Measurements from ENCODE around the gene AK5. TPM values are rescaled to one million over a fixed set of nuclear protein-coding genes. Genes with fewer than 3 reads are reported as not detected.

Gene AK5
- total and polyA plus RNA-seq, 11 donors: 0.14 to 0.91 (median 0.40) TPM; not detected in 2

DNA sequence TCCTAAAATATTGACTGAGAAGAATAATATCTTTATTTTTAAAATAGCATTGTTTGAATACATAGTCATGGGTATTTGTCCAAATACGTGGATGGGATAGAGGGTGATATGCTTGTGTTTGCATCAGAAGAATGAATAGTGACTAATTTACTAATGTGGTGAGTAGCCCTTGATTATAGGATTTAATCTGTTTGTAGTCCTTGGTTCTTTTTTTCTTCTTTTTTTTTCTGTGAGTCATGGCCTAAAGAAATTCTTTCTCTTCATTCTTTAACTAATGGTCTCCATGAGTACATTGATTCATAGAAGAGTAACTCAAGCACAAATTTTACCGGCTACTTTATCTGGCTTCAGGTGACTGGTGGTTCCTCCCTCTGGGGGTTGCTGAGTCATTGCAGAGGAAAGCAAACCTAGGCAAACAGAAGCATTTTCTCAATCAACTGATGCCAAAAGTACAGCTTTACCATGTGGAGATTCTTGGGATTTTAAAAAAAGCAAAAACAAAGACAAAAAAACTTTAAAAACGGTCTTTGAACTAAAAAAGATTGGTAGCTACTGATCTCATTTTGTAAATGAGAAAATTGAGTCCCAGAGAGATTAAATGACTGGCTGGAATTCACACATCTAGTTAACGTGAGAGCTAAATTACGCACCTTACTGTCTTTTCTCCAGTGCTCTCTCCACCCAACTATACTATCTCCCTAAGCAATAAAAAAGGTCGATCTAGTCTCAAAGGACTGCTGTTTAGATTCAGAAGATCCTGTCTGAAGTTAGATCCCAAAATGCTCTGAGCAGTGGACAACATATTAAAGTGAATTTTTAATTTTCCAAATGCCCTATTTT lies 40.5 kb downstream of the AK5 start:
- intact Hi-C loops (cut with DNase I): no loop called here
- H3K9me3 ChIP-seq: no peaks in the 10 kb centered on the region
- no peaks in the 10 kb centered on the region for H3K27me3 ChIP-seq
- ATAC-seq (no peak), DNase-seq (no peak)
- no peaks in the 10 kb centered on the region for H3K4me1 ChIP-seq
- TF ChIP-seq, protein P1, sequence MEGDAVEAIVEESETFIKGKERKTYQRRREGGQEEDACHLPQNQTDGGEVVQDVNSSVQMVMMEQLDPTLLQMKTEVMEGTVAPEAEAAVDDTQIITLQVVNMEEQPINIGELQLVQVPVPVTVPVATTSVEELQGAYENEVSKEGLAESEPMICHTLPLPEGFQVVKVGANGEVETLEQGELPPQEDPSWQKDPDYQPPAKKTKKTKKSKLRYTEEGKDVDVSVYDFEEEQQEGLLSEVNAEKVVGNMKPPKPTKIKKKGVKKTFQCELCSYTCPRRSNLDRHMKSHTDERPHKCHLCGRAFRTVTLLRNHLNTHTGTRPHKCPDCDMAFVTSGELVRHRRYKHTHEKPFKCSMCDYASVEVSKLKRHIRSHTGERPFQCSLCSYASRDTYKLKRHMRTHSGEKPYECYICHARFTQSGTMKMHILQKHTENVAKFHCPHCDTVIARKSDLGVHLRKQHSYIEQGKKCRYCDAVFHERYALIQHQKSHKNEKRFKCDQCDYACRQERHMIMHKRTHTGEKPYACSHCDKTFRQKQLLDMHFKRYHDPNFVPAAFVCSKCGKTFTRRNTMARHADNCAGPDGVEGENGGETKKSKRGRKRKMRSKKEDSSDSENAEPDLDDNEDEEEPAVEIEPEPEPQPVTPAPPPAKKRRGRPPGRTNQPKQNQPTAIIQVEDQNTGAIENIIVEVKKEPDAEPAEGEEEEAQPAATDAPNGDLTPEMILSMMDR (IDR thresholded peaks at IDR 0.05): no peak
- no peak for TF ChIP-seq POLR2A (IDR thresholded peaks at IDR 0.05)
- no peaks in the 10 kb centered on the region for H3K36me3 ChIP-seq
- H3K27ac ChIP-seq: no peak overlapping the region
- WGBS, 4 donors: 49 to 60% (median 54%) methylated on average over 6 of the region's 6 CpGs
- H3K4me3 ChIP-seq: no peak overlapping the region

DNA sequence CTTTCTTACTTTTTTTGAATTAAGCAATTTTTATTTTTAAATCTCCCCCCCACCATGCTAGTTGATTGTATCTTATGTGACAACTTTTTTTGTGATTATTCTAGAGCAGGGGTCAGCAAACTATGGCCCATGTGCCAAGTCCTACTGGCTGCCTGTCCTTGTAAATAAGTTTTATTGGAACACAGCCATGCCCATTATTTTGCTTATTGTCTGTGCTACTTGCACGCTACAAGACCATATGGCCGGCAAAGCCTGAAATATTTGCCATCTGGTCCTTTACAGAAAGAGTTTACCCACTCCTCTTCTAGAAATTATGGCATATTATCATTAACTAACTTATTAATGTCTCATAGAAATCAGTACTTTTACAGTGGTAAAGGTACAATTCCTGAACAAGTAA lies 51.7 kb downstream of the AK5 start:
- Histone ChIP-seq H3K36me3 (no peaks in the 10 kb centered on the region), H3K4me1 (no peaks in the 10 kb centered on the region), H3K4me3 (no peak overlapping the region), H3K9me3 (peaks cover 0 to 6% (median 0%) of the 10 kb centered on the region in 12 donors), H3K27ac (no peak overlapping the region), H3K27me3 (peaks cover 0 to 3% (median 0%) of the 10 kb centered on the region in 9 donors)
- TF ChIP-seq POLR2A (IDR thresholded peaks at IDR 0.05): no peak
- TF ChIP-seq, protein P1 (IDR thresholded peaks at IDR 0.05): no peak
- intact Hi-C loops (cut with DNase I): no loop called here
- ATAC-seq (no peak), DNase-seq (no peak)
- WGBS, 4 donors: 89 to 98% (median 95%) methylated on average over 2 of the region's 2 CpGs

- DNase-seq (no peak), ATAC-seq (no peak)
- H3K4me3 ChIP-seq: no peak overlapping the region
- H3K27ac ChIP-seq: no peak overlapping the region
- peaks cover 0 to 6% (median 0%) of the 10 kb centered on the region in 12 donors for H3K9me3 ChIP-seq
- no peak for TF ChIP-seq POLR2A (IDR thresholded peaks at IDR 0.05)
- TF ChIP-seq, protein P1 (IDR thresholded peaks at IDR 0.05): no peak
- no peaks in the 10 kb centered on the region for H3K36me3 ChIP-seq
- no peaks in the 10 kb centered on the region for H3K4me1 ChIP-seq
- peaks cover 0 to 3% (median 0%) of the 10 kb centered on the region in 9 donors for H3K27me3 ChIP-seq
- intact Hi-C loops (cut with DNase I): no loop called here
Measured at GRCh38 chr1:77336729-77337128, 54.9 kb downstream of the AK5 start.

GRCh38 chr1:77339326-77339725 lies 57.5 kb downstream of the AK5 start:
- TF ChIP-seq, protein P1 (IDR thresholded peaks at IDR 0.05): no peak
- TF ChIP-seq POLR2A (IDR thresholded peaks at IDR 0.05): no peak
- 85 to 94% (median 88%) methylated on average over 1 of the region's 1 CpG for WGBS, 4 donors

More at GRCh38 chr1:77339326-77339725, 57.5 kb downstream of the AK5 start:
- intact Hi-C loops (cut with DNase I): no loop called here
- Histone ChIP-seq H3K9me3 (peaks cover 0 to 4% (median 0%) of the 10 kb centered on the region in 12 donors), H3K4me3 (no peak overlapping the region), H3K27me3 (peaks cover 0 to 3% (median 0%) of the 10 kb centered on the region in 9 donors), H3K36me3 (no peaks in the 10 kb centered on the region), H3K27ac (no peak overlapping the region), H3K4me1 (no peaks in the 10 kb centered on the region)
- ATAC-seq (no peak), DNase-seq (no peak)
